Inflammatory macrophage treated with lipopolysaccharide for 1 hour (primary cell): ENCODE results near the gene CHST3.
A peak's percentile ranks its signal among the peaks of the same experiment; 100 is the strongest.
"Not testable (repeated sequence)": the region's sequence is repeated elsewhere in the genome, so short reads cannot be mapped to it uniquely, and the experiment has no call there.

Experiments
- DNase-seq, 2 donors: peaks; one replicate each; pipeline ENCODE4 v3.0.0-alpha.2; 2020 to 2022

The CHST3 gene

DNA sequence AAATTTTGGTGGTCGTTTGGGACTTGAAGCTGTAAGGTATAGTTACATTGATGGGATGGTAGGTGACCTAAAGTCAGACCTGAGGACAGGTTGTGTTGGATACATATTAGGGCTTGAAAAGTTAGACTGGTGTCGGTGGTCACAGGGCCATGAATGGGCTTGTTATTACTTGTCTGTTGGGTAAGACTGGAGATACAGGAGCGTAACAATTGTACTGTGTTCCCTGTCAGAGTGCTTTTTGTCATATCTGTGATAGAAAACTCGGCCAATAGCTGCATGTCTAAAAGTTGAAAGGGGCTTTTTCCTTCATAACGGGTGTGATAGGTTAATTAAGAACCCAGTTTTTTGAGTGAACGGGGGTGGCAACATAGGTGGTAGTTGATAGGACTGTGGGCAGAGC lies 13.5 kb upstream of the CHST3 start:
- no peak for DNase-seq

GRCh38 chr10:71952745-71953144 lies 11.4 kb upstream of the CHST3 start:
- no peak for DNase-seq

GRCh38 chr10:71957546-71958275 lies 6.5 kb upstream of the CHST3 start:
- no peak for DNase-seq

DNA sequence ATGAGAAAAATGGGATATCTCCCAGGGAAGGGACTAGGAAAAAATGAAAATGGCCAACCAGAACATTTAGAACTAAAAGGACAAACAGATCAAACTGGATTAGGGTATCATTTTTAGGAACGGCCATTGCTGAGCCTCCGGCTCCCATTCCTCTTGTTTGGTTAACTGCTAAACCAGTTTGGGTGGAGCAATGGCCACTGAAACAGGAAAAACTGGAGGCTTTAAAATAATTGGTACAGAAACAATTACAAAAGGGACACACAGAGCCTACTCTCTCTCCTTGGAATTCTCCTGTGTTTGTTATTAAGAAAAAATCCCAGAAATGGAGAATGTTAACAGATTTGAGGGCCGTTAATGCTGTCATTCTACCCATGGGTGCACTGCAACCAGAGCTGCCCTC lies 4.7 kb upstream of the CHST3 start:
- DNase-seq: no peak

- no peak for DNase-seq
Measured at GRCh38 chr10:71961831-71962230, 2.4 kb upstream of the CHST3 start.

GRCh38 chr10:71962901-71963300 lies 1.3 kb upstream of the CHST3 start:
- no peak for DNase-seq

DNA sequence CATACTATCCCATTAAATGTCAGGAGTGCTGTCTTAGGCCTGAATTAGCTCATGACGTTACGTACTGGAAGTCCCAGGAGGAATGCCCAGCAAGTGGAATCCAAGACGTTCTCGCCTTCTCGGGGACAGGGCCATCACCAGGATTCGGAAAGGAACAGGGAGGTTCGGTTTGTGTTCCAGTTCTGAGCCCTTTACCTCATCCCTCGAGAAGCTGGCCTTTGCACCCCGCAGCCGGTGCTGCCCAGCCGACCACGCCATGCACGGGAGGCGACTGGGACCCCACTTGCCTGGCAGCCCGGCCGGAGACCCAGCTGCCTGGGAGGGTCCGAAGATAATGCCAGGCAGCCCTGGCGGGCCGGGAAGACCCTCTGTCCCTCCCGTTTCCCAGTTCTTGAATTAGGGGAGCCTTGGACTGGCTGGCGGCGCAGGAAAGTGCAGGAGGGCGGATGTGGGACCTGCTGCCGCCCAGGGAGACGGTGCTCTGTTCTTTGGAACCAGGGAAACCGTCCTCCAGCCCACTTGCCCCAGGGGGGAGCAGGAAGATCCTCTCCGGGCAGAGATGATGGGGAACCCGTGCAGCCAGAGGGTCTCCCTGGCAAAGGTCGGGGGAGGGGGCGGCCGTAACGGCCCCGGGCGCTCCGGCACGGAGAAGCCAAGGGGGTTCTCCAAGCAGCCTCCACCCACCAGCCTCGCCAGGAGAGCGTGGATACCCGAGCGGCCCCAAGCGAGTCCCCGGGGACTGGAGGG lies 671 bp upstream of the CHST3 start:
- DNase-seq: no peak

GRCh38 chr10:71964743-71965515 lies 734 bp downstream of the CHST3 start:
- no peak for DNase-seq

GRCh38 chr10:71965623-71966022 lies 1.4 kb downstream of the CHST3 start:
- no peak for DNase-seq

DNA sequence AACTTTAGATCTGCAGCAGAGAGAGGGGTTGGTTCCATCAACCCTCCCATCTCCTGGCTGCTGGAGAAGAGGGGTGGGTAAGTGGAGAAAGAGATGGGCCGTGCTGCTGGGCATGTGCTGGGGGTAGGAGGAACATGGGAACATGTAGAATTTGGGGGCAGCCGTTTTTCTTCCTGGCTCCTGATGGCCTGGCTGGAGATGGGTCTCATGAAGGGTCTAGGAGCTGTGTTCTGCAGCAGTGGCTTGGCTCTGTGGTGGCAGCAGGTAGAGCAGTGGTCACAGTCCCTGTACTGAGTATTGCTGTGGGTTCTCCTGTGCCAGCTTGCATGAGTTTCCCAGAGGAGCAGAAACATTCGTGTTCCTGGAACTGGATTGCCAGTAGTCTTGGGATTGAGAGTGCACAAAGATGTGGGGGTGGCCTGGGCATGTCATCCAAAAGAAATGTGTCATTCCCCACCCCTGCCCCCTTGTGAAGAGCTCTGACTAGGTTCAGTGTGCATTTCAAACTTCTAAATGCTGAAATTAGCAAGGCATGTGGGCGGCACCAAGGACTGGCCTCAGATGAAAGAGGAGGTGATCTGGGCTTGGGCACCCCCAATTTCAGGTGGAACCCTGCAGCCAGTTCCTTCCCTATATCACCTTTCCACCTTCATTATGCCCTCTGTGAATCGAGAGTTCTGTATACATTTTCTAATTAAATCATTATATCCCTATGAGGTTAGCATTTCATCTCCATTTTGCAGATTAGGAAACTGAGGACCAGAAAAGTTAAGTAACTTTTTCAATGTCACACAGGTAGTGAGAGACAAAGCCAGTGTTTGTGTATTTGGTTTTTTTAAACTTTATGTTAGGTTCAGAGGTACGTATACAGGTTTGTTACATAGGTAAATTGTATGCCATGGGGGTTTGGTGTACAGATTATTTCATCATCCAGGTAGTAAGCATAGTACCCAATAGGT lies 2.1 kb downstream of the CHST3 start:
- DNase-seq: peak in 1 of 2 donors; percentile 15

- not testable (repeated sequence) for DNase-seq
Measured at GRCh38 chr10:71967958-71968357, 3.8 kb downstream of the CHST3 start.

DNA sequence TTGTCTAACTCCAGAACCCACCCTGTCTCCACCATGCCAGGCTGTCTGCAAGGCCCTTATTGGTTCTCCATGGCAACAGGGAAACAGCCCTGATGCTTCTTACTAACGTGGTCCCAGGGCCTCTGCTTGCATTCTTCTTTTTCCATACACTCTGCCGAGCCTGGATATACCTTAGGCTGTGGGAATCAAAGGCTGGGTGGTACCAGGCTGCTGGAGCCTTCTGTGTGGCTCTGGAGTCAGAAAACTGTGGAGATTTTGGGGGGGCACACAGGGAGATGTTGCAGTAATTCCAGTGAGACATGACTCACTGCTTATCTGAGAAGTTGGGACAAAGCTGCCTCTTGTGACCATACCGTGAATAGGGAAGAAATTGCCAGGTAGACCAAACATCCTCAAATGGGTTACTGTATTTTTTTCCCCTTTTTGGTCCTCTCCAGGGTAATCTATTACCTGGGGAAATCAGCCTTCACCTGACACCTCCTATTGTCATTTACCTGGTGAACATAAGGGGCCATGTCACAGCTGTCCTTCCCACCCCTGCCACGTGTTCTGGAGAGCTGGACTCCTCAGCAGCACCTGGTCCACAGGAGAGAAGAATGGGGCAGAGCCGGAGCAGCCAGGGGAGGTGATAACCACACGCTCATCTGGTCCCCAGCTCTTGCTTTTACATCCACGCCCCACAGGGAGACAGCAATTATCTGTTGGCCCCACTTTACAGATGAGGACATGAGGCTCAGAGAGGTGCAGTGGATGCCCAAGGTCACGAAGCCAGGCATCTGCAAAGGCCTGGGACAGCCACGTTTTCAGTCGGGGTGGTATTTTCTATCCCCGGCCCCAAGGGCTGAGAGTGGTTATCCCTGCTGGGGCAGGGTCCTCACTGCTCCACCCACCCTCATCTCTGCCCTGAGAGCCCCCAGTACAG lies 4.6 kb downstream of the CHST3 start:
- DNase-seq: no peak

GRCh38 chr10:71969929-71970328 lies 5.7 kb downstream of the CHST3 start:
- no peak for DNase-seq

GRCh38 chr10:71970331-71970730 lies 6.1 kb downstream of the CHST3 start:
- DNase-seq: no peak

GRCh38 chr10:71970869-71971268 lies 6.7 kb downstream of the CHST3 start:
- DNase-seq: no peak

GRCh38 chr10:71971311-71971731 lies 7.1 kb downstream of the CHST3 start:
- no peak for DNase-seq

DNA sequence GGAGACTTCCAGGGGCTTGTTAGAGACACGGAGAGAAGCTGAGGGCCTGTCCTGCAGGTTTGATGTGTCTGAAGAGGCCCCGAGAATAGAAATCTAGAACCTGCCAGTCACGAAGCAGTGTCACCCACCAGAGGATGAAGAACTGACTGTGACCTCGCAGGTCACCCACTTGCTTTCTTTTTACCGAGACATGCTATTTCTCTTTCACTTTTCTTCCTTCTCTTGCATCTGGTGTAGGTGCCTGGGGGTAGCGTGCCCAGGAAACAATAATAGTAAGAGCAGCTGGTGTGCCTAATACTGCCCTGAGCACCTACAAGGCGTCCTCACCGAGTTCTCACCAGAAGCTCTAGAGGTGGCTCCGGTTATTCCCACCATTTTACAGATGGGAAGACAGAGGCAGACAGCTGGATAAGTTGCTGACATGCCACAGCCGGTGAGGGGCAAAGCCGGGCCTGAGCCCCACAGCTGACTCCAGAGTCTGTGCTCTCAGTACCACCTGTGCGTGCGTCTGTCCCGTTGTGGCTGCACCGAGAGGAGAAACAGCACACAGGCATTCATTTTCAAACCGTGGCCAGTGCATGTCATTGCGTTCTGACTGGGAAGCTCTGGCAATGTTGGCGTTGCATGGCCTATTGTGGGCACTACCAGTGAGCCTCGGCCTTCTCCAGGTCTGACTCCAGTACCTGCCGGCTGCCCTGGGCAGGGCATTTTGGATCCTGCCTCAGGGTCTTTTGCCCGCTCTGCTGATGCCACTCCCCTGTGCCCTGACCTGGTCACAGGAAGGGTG lies 7.8 kb downstream of the CHST3 start:
- no peak for DNase-seq

GRCh38 chr10:71972746-71973695 lies 8.8 kb downstream of the CHST3 start:
- no peak for DNase-seq

DNA sequence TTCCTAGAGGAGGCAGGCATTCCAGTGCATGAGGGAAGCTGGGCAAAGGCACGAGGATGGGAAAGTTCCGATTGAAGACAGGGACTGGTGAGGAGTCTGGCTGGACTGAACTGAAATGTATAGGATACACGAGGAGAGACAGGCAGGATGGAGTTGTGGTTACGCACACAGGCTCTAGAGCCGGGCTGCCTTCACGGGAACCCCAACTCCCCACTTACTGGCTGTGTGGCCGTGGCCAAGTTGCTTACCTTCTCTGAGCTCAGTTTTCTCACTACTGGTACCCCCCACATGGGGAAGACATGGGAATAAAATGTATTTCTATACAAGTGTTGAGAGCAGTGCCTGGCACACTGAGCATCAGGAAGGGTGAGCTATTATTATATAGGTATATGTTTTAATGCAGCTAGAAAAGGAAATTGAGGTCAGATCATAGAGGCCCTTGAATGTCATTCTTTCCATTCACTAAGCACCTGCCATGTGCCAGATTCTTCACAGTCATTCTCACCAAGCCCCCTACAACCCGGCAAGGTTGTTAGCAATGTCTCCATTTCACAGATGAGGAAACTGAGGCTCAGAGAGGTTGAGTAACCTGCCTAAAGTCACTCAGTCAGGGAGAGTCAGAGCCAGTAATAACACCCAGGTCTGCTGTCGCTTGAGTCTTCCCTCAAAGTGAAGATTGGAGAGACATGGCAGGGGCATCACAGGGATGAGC lies 9.7 kb downstream of the CHST3 start:
- DNase-seq: no peak
